Measurements from ENCODE around the gene LNPEP. TPM values are rescaled to one million over a fixed set of nuclear protein-coding genes. Genes with fewer than 3 reads are reported as not detected.

LNPEP gene
- total RNA-seq, 2 experiments from 2014 or later, result 79.2 to 80.8 TPM

- Mint-ChIP-seq H3K27me3 (no peaks in the 10 kb centered on the region), H3K27ac (no peak overlapping the region), H3K4me1 (peaks cover 33% of the 10 kb centered on the region), H3K36me3 (ENCODE audit: low read depth) (peaks cover 51% of the 10 kb centered on the region), H3K4me3 (no peak overlapping the region), H3K9me3 (no peaks in the 10 kb centered on the region)
- DNase-seq, result no peak
- ChIA-PET CTCF (interaction anchor here (0.9 kb wide), 1 partner anchor 9 kb away, joined by 3 read pairs; no protein-coding TSS in a partner anchor), POLR2A (interaction anchor here (1.0 to 1.4 kb wide), 2 partner anchors 9 to 12 kb away, joined by 3 to 6 read pairs; no protein-coding TSS in a partner anchor)
Observed at GRCh38 chr5:96946381-96946780, 10.5 kb downstream of the LNPEP start.

GRCh38 chr5:96952118-96952750 is 16.4 kb downstream of the LNPEP start:
- ChIA-PET CTCF (no interaction called here), POLR2A (interaction anchor here (1.1 kb wide), 1 partner anchor 16 kb away, joined by 4 read pairs; the partner anchor contains the start of gene LNPEP)
- H3K27me3 Mint-ChIP-seq, result no peaks in the 10 kb centered on the region
- H3K27ac Mint-ChIP-seq, result no peak overlapping the region
- peaks cover 47% of the 10 kb centered on the region for H3K36me3 Mint-ChIP-seq (ENCODE audit: low read depth)
- no peak for DNase-seq
- H3K4me1 Mint-ChIP-seq, result peaks cover 41% of the 10 kb centered on the region
- no peaks in the 10 kb centered on the region for H3K9me3 Mint-ChIP-seq
- no peak overlapping the region for H3K4me3 Mint-ChIP-seq

DNA sequence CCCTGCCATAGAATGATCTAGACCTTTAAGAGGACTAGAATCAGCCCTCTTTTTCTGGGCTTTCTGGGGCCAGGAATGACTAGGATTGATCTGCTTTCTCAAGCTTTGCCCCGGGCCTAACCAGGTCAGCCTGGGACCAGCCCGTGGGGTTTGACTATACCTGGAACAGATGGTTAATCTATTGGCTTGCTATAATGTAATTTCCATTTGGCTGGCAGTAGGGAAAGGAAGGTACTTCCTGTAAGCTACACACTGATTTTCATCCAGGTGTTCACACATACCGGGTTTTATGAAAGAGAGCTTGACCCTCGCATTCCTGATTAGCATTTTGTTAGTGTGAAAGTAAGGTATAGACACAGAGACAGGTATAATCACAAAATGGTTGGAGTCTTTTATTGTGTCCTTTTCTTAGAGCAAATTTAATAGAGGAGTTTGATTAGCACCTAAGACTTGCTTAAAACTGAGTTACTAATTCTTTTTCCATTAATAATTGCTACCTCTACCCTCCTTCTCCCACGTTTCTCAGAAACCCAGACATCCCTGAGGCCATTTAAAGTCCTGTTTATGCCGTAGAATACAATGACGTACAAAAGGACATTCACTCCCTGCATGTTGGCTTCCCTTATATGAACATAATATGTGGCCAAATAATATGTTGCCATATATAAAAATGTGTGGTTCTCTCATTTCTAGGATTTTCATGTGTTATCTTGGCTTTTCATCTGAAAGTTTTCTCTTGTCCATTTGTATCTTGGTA is 17.3 kb downstream of the LNPEP start:
- Mint-ChIP-seq H3K27me3 (no peaks in the 10 kb centered on the region), H3K4me3 (no peak overlapping the region), H3K36me3 (ENCODE audit: low read depth) (peaks cover 49% of the 10 kb centered on the region), H3K27ac (no peak overlapping the region), H3K9me3 (no peaks in the 10 kb centered on the region), H3K4me1 (peaks cover 48% of the 10 kb centered on the region)
- ChIA-PET CTCF (no interaction called here), POLR2A (interaction anchor here (1.1 kb wide), 1 partner anchor 17 kb away, joined by 4 read pairs; the partner anchor contains the start of gene LNPEP)
- DNase-seq, result no peak

DNA sequence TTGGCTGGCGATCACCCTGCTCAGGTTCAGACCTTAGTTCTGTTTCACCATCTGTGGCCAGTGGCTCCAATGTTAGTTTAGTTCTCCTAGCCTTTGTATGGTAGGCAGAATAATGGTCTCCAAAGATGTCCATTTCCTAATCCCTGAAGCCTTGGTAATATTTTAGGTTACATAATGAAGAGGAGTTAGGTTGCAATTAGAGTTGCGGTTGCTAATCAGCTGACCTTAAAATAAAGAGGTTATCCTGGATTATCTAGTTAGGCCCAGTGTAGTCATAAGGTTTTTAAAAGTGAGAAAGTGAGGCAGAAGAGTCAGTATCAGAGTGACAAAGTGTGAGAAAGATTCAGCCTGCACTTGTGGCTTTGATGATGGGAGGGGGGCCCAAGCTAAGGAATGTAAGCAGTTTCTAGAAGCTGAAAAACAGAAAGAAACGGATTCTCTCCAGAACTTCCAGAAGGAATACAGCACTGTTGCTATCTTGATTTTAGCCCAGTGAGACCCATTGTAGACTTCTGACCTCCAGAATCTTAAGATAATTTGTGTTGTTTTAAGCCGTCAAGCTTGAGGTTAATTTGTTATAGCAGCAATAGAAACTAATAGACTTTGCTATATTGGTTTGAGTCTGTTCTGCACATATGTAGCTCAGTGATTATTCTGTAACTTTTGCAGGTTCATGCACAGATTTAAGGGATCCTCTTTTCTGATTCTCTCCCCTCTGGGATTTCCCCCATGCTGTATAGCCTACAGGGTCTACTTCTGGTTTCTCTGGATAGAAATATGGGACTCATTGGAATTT is 21.6 kb downstream of the LNPEP start:
- peak overlapping the region; percentile 40 for H3K4me3 Mint-ChIP-seq
- CTCF ChIA-PET, result interaction anchor here (0.8 to 1.5 kb wide), 3 partner anchors 19 to 40 kb away, joined by 3 to 4 read pairs (median 3); partner anchors contain the start of gene LNPEP
- DNase-seq, result peak; percentile 32
- H3K4me1 Mint-ChIP-seq, result peaks cover 69% of the 10 kb centered on the region
- POLR2A ChIA-PET, result interaction anchor here (0.7 to 6.9 kb wide), 9 partner anchors 12 to 81 kb away, joined by 3 to 138 read pairs (median 3); partner anchors contain the start of genes ERAP2 and LNPEP
- H3K27me3 Mint-ChIP-seq, result no peaks in the 10 kb centered on the region
- H3K36me3 Mint-ChIP-seq (ENCODE audit: low read depth), result peaks cover 38% of the 10 kb centered on the region
- no peaks in the 10 kb centered on the region for H3K9me3 Mint-ChIP-seq
- peak overlapping the region; percentile 70 for H3K27ac Mint-ChIP-seq

- Mint-ChIP-seq H3K4me1 (peaks cover 73% of the 10 kb centered on the region), H3K27me3 (no peaks in the 10 kb centered on the region), H3K9me3 (no peaks in the 10 kb centered on the region), H3K27ac (no peak overlapping the region), H3K36me3 (ENCODE audit: low read depth) (peaks cover 45% of the 10 kb centered on the region), H3K4me3 (no peak overlapping the region)
- no peak for DNase-seq
- POLR2A ChIA-PET, result interaction anchor here (1.1 to 6.9 kb wide), 5 partner anchors 13 to 136 kb away, joined by 3 to 138 read pairs (median 3); partner anchors contain the start of gene LNPEP
- CTCF ChIA-PET, result interaction anchor here (0.7 to 2.7 kb wide), 3 partner anchors 23 to 72 kb away, joined by 4 to 8 read pairs (median 4); partner anchors contain the start of gene LNPEP
Observed at GRCh38 chr5:96958977-96959376, 23.1 kb downstream of the LNPEP start.

DNA sequence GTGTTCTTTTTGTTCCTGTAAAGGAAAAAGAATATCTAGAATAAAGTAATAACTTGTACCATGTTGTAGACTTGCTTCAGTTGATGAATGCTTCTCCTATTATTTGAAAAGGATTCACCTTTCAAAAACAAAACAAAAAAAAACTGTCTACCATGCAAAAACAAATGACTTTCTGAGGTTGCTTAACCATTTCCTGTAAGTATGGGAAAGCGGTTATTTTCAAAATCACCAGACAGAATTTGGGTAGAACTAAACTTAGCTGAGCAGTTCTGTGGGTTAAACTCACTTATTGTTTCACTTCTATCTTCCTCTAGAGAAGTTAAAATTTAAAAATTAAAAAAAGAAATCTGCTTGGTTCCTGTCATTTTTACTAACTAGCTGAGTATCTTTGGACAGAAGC is 25.2 kb downstream of the LNPEP start:
- Mint-ChIP-seq H3K27me3 (no peaks in the 10 kb centered on the region), H3K4me3 (peak overlapping the region; percentile 21), H3K9me3 (no peaks in the 10 kb centered on the region), H3K4me1 (peaks cover 77% of the 10 kb centered on the region), H3K36me3 (ENCODE audit: low read depth) (peaks cover 53% of the 10 kb centered on the region), H3K27ac (peak overlapping the region; percentile 79)
- ChIA-PET CTCF (interaction anchor here (0.9 to 2.7 kb wide), 4 partner anchors 25 to 201 kb away, joined by 5 to 14 read pairs (median 6); partner anchors contain the start of gene LNPEP), POLR2A (interaction anchor here (0.7 to 6.9 kb wide), 10 partner anchors 13 to 153 kb away, joined by 3 to 138 read pairs (median 5); partner anchors contain the start of genes ERAP1, ERAP2 and LNPEP)
- no peak for DNase-seq

DNA sequence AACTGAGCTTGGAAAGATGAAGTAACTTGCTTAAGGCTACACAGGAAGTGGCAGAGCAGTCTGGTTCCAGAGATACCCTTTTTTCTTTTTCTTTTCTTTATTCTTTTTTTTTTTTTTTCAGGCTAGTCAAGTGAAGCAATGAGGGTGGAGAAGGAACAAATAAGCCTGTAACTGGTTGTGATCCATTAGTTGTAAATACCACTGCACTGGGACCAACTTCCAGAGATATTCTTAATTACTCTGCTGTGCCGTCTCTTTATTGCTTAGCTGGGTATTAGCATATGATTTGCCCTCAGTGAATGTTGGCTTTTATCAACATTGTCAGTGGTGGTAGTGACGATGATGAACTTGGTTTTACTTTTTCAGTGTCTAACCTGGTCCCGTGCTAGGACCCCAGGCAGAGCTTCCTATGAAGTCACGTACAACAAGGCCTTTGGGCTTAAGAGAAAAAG is 26.7 kb downstream of the LNPEP start:
- ChIA-PET POLR2A (interaction anchor here (0.7 to 6.9 kb wide), 6 partner anchors 12 to 300 kb away, joined by 3 to 138 read pairs (median 4); partner anchors contain the start of genes CAST, ERAP1 and LNPEP), CTCF (interaction anchor here (0.9 to 2.1 kb wide), 9 partner anchors 25 to 201 kb away, joined by 3 to 14 read pairs (median 4); partner anchors contain the start of genes LIX1 and LNPEP)
- no peak for DNase-seq
- Mint-ChIP-seq H3K4me1 (peaks cover 63% of the 10 kb centered on the region), H3K9me3 (no peaks in the 10 kb centered on the region), H3K4me3 (peak overlapping the region; percentile 39), H3K27me3 (no peaks in the 10 kb centered on the region), H3K27ac (peak overlapping the region; percentile 74), H3K36me3 (ENCODE audit: low read depth) (peaks cover 54% of the 10 kb centered on the region)

- Mint-ChIP-seq H3K4me3 (no peak overlapping the region), H3K27me3 (no peaks in the 10 kb centered on the region), H3K9me3 (no peaks in the 10 kb centered on the region), H3K27ac (peak overlapping the region; percentile 74), H3K36me3 (ENCODE audit: low read depth) (peaks cover 52% of the 10 kb centered on the region), H3K4me1 (peaks cover 56% of the 10 kb centered on the region)
- POLR2A ChIA-PET, result interaction anchor here (0.7 to 6.9 kb wide), 5 partner anchors 11 to 155 kb away, joined by 3 to 138 read pairs (median 5); partner anchors contain the start of genes ERAP1 and LNPEP
- CTCF ChIA-PET, result interaction anchor here (0.9 to 1.5 kb wide), 6 partner anchors 26 to 179 kb away, joined by 3 to 6 read pairs (median 4); partner anchors contain the start of genes LIX1 and LNPEP
- peak; percentile 36 for DNase-seq
Observed at GRCh38 chr5:96963267-96963666, 27.4 kb downstream of the LNPEP start.

DNA sequence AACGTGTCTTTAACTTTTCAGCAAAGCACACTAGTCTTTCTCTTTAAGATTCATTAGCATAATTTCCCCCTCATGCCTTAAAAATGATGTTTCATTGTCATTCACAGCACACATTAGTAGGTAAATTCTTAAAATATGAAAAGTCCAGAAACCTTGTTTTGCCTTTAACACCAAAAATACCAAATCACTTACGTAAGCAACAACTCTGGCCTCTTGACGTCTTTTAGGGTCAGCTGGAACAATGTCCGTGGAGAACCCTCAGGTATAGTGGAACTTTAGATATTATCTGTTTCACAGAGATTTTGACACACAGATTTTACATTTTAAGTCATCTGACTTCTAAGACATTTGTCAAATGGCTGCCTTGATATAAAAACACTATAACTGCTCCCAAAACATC is 30.9 kb downstream of the LNPEP start:
- no peak for DNase-seq
- Mint-ChIP-seq H3K27ac (no peak overlapping the region), H3K27me3 (no peaks in the 10 kb centered on the region), H3K4me1 (peaks cover 46% of the 10 kb centered on the region), H3K36me3 (ENCODE audit: low read depth) (peaks cover 50% of the 10 kb centered on the region), H3K4me3 (no peak overlapping the region), H3K9me3 (no peaks in the 10 kb centered on the region)
- ChIA-PET POLR2A (interaction anchor here (1.0 to 1.4 kb wide), 2 partner anchors 97 to 159 kb away, joined by 5 read pairs; partner anchors contain the start of gene ERAP1), CTCF (interaction anchor here (0.7 kb wide), 2 partner anchors 34 to 97 kb away, joined by 3 read pairs; no protein-coding TSS in a partner anchor)

GRCh38 chr5:96967400-96967799 is 31.5 kb downstream of the LNPEP start:
- no peak overlapping the region for H3K4me3 Mint-ChIP-seq
- ChIA-PET CTCF (no interaction called here), POLR2A (interaction anchor here (1.4 kb wide), 1 partner anchor 160 kb away, joined by 5 read pairs; the partner anchor contains the start of gene ERAP1)
- peaks cover 55% of the 10 kb centered on the region for H3K36me3 Mint-ChIP-seq (ENCODE audit: low read depth)
- no peaks in the 10 kb centered on the region for H3K27me3 Mint-ChIP-seq
- H3K9me3 Mint-ChIP-seq, result no peaks in the 10 kb centered on the region
- peaks cover 44% of the 10 kb centered on the region for H3K4me1 Mint-ChIP-seq
- no peak overlapping the region for H3K27ac Mint-ChIP-seq
- DNase-seq, result no peak

GRCh38 chr5:96968074-96968473 is 32.2 kb downstream of the LNPEP start:
- peaks cover 55% of the 10 kb centered on the region for H3K36me3 Mint-ChIP-seq (ENCODE audit: low read depth)
- POLR2A ChIA-PET, result no interaction called here
- CTCF ChIA-PET, result no interaction called here
- H3K9me3 Mint-ChIP-seq, result no peaks in the 10 kb centered on the region
- no peak for DNase-seq
- no peaks in the 10 kb centered on the region for H3K27me3 Mint-ChIP-seq
- H3K27ac Mint-ChIP-seq, result no peak overlapping the region
- peaks cover 44% of the 10 kb centered on the region for H3K4me1 Mint-ChIP-seq
- no peak overlapping the region for H3K4me3 Mint-ChIP-seq

DNA sequence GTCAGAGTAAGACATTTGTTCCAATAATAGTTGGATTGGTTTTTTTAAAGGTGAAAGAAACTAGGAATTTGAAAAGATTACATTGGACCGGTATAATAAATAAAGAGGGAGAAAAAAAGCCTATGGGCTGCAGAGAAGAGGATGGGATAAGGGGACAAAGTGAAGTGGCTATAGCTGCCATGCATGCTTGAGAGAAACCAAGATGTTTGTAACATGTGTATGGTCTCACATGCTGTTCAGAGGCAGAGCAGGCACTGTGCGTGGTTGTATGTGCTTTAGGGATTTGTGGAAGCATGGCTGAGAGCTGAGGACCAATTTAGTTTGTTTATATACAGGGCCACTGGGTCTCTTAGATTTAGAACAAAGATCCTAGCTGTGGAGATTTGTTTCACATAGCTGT is 32.7 kb downstream of the LNPEP start:
- no peak overlapping the region for H3K4me3 Mint-ChIP-seq

More for the DNA sequence above, 32.7 kb downstream of the LNPEP start:
- Mint-ChIP-seq H3K27me3 (no peaks in the 10 kb centered on the region), H3K4me1 (peaks cover 43% of the 10 kb centered on the region), H3K36me3 (ENCODE audit: low read depth) (peaks cover 51% of the 10 kb centered on the region), H3K27ac (no peak overlapping the region), H3K9me3 (no peaks in the 10 kb centered on the region)
- ChIA-PET POLR2A (interaction anchor here (0.7 kb wide), 2 partner anchors 32 to 161 kb away, joined by 3 read pairs; partner anchors contain the start of genes ERAP1 and LNPEP), CTCF (no interaction called here)
- no peak for DNase-seq
